ENCODE data around the gene CNIH1. TPM values are rescaled to one million over a fixed set of nuclear protein-coding genes. Genes with fewer than 3 reads are reported as not detected.
"Not testable (repeated sequence)": the region's sequence is repeated elsewhere in the genome, so short reads cannot be mapped to it uniquely, and the experiment has no call there.

Gene CNIH1
- polyA plus RNA-seq, 3 donors, result 124 to 144 (median 140) TPM

DNA sequence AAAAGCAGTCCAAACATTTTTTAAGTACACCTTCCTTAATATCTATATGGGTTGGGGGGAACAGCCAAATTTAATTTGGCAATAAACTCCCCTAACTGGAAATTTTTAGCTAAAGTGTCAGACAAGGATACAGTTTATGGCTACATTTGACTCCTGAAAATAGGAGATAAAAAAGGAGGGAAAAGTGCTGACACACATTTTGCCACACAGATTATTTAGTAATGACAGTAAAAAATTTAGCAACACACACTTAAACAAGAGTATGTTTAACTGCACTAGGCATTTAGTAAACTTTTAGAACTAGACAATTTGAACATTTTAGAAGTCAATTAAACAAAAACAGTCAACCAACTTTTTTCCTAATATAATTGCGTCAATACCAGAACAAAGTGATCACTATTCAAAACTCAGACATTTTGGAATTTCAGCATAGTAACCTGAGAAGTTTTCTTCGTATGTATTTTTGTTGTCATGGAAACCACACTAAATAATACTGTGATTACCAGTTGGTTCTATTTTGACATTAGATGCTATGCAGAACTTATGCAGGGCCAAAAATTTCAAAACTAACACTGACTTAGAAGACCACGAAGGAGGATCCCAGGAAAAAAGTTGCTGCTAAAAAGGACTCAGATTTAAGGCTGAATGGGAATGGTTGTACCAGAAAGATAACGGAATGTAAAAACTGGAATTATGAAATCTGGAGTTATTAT is 34.2 kb upstream of the CNIH1 start:
- DNase-seq (ENCODE audit: extremely low read depth in 1 of 11, low read depth in 9 of 11, low spot score in 4 of 11), result no peak

DNA sequence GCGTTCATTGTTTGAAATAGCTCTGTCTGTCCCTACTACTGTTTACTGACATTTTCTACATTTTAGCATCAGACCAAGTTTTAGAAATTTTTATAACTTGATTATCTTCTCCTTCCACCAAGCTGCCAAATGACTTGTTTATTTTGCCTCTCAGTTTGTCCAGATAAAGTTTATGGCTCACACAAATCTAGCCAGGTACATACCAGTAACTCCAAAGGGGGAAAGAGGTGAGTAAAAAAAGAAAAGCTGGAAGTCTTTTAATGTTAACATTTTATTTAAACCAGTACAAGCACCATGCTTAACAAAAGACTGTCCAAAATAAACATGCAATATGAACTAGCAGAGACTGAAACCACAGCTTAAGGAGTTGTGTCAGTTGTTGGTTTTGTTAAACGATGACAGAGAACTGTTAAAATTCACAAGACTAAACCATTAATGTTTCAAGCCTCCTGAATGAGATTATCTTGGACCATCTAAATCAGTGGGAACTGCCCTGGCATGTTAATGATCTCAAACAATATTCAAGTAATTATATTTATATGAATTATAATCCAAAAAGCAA is 33.1 kb upstream of the CNIH1 start:
- DNase-seq (ENCODE audit: extremely low read depth in 1 of 11, low read depth in 9 of 11, low spot score in 4 of 11), result no peak

DNA sequence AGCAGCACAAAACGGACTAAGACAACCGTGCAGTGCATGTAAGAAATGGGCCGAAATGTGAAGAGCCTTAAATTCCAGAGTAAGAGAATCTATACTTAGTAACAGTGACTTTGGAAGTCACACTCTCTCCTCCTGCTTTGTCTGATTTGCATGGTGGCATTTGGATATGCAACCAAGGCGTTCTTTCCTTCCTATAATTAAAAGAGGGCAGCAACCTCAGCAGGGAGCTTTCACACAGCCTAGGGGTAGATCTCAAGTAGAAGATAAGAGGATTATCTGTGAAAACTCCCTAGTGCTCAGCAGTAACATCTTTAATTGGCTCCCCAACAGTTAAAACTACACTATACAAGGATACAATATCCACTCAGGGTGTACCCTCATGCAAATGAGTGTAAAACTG is 31.1 kb upstream of the CNIH1 start:
- DNase-seq (ENCODE audit: extremely low read depth in 1 of 11, low read depth in 9 of 11, low spot score in 4 of 11), result no peak

DNA sequence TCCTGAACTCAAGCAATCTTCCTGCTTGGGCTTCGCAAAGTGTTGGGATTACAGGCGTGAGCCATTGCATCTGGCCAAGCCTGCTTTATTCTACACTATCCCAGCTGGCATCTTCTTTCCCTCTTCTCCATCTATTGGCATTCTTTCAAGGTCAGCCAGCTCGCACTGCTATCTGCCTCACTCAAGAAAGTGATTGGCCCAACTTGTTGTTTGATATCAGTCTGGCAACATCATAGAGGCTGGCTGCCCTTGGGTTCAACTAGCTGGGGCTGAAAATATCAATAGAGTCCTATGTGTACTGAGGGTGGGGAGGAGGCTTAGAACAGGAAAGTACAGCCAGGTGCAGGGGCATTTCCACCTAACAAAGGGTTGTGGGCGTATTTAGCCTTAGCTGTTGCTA is 30.5 kb upstream of the CNIH1 start:
- DNase-seq (ENCODE audit: extremely low read depth in 1 of 11, low read depth in 9 of 11, low spot score in 4 of 11), result no peak

DNA sequence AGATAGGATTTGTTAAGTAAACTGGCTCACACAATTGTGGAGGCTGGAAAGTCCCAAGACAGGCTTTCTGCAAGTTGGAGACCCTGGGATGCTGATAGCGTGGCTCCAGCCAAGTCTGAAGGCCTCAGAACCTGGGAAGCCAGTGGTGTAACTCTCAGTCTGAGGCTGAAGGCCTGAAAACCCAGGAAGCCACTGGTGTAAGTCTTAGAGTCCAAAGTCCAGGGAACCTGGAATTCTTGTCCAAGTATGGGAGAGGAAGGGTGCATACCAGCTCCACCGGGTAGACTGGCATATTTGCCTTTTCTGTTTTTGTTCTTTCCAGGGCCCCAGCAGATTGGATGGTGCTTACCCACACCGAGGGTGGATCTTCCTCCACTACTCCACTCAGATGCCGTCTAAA is 29.5 kb upstream of the CNIH1 start:
- no peak for DNase-seq (ENCODE audit: extremely low read depth in 1 of 11, low read depth in 9 of 11, low spot score in 4 of 11)

DNA sequence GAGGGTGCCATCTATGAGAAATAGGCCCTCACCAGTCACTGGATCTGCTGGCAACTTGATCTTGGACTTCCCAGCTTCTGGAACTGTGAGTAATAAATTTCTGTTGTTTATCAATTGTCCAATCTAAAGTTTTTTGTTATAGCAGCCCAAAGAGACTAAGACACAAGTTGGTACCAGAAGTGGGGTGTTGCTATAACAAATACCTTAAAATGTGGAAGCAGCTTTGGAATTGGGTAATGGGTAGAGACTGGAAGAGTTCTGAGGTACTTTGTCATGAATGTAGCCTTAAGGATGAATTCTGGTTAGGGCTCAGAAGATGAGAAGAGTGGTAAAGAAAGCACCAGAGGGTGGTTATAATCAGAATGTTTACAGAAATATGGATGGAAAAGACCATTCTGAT is 26.1 kb upstream of the CNIH1 start:
- DNase-seq (ENCODE audit: extremely low read depth in 1 of 11, low read depth in 9 of 11, low spot score in 4 of 11), result no peak

DNA sequence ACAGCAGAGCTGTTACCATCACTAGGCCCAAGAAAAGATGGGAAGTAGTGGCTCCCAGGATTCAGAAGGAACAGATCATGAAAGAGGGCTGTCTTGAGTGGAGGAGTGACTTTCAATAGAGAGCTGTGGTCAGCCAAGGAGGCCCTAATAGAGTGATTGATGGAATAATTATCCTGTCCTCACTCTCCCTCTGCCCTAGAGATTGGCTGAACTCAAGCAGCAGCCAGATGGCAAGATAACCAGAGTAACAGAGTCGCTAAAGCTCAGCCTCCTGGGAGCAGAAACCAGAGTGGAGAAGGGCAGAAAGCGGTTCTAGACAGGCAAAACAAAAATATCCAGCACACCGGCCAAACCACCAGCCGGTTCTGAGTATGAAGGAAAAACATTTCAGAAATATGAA is 24.5 kb upstream of the CNIH1 start:
- DNase-seq (ENCODE audit: extremely low read depth in 1 of 11, low read depth in 9 of 11, low spot score in 4 of 11), result no peak

DNA sequence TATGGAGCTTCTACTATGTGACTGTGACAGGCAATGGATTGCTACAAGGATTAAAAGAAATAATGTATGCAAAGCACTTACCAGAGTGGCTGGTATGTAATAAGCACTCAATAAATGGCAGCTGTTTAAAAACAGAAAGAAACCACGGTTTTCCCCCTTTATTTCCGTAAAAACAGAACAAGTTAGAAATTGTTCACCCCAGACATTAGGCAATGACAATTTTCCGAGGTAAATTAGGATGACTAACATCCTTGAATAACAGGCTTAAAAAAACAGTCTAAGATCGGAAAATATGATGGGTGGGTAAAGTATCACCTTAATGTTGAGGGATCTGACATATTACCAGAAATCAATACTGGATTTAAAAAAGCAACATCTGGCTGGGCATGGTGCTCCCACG is 20.9 kb upstream of the CNIH1 start:
- DNase-seq (ENCODE audit: extremely low read depth in 1 of 11, low read depth in 9 of 11, low spot score in 4 of 11), result no peak

DNA sequence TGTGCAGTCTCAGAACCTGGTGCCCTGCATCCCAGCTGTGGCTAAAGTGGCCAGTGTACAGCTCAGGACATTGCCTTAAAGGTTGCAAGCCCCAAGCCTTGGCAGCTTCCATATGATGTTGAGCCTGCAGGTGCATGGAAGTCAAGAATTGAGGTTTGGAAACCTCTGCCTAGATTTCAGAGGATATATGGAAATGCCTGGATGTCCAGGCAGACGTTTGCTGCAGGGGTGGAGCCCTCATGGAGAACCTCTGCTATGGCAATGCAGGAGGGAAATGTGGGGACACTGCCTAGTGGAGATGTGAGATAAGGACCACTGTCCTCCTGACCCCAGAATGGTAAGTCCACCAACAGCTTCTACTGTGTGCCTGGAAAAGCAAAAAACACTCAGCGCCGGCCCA is 17.9 kb upstream of the CNIH1 start:
- DNase-seq (ENCODE audit: extremely low read depth in 1 of 11, low read depth in 9 of 11, low spot score in 4 of 11), result no peak

DNA sequence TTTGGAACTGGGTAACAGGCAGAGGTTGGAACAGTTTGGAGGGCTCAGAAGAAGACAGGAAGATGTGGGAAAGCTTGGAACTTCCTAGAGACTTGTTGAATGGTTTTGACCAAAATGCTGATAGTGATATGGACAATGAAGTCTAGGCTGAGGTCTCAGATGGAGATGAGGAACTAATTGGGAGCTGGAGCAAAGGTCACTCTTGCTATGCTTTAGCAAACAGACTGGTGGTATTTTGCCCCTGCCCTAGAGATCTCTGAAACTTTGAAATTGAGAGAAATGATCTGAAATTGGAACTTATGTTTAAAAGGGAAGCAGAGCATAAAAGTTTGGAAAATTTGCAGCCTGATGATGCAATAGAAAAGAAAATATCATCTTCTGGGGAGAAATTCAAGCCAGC is 17.4 kb upstream of the CNIH1 start:
- DNase-seq (ENCODE audit: extremely low read depth in 1 of 11, low read depth in 9 of 11, low spot score in 4 of 11), result not testable (repeated sequence)

DNA sequence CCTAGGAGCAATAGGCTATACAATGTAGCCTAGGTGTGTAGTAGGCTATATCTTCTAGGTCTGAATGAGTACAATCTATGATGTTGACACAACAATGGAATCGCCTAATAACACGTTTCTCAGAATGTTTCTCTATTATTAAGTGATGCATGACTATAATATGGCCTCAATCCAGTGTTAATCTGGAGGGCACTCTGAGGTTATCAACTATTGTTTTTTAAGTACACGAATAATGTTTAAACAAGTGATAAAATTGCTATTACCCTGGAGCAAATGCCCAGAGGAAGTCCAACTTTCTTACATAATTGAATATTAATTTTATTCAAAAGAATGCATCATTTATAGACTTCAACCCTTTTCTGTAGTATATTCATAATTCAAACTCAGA is 16.4 kb upstream of the CNIH1 start:
- no peak for DNase-seq (ENCODE audit: extremely low read depth in 1 of 11, low read depth in 9 of 11, low spot score in 4 of 11)

DNA sequence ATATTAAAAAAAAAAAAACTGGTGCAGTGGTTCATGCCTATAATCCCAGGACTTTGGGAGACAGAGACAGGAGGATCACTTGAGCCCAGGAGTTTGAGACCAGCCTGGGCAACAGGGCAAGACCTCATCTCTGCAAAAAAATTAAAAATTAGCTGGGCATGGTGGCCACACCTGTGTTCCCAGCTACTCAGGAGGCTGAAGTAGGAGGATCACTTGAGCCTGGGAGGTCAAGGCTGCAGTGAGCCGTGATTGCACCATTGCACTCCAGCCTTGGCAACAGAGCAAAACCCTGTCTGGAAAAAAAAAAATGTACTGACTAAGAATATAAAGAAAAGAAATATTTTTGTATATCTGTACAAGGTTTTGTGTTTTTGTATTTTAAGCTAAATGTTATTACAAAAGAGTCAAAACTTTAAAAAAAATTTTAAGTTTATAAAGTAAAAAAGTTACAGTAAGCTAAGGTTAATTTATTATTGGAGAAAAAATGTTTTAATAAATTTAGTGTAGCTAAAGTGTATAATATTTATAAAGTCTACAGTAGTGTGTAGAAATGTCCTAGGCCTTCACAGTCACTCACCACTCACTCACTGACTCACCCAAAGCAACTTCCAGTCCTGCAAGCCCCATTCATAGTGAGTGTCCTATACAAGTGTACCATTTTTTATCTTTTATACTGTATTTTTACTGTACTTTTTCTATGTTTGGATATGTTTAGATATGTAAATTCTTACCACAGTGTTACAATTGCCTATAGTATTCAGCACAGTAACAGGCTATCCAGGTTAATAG is 15.8 kb upstream of the CNIH1 start:
- DNase-seq (ENCODE audit: extremely low read depth in 1 of 11, low read depth in 9 of 11, low spot score in 4 of 11), result not testable (repeated sequence)

DNA sequence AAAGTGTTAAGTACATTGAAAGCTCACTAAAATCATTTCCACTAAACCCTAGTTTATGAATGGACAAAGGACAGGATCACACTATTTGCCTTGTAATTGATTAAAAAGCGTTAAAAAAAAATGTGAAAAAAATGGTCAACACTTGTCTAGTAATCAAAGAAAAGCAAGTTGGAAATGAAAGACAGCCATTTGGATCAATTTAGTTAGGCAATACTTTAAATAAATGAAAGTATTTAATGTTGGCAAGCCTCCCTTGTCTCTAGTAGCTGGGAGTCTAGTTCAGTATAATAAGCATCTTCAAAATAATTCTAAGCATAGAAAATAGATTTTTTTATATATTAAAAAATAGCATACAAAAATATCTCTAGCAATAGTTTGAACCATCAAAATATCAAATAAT is 14.2 kb upstream of the CNIH1 start:
- DNase-seq (ENCODE audit: extremely low read depth in 1 of 11, low read depth in 9 of 11, low spot score in 4 of 11), result no peak

DNA sequence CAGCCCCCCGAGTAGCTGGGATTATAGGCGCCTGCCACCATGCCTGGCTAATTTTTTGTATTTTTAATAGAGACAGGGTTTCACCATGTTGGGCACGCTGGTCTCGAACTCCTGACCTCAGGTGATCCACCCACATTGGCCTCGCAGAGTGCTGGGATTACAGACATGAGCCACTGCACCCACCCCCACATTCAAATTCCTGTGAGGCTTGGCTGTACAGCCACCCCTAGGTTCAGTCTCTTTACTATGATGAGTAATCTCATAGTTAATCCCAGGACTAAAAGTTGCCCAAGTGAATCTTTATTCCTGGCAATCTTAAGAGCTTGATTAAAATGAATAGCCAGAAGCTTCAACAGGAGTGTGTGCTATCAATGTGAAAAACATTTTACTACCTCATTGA is 12.8 kb upstream of the CNIH1 start:
- DNase-seq (ENCODE audit: extremely low read depth in 1 of 11, low read depth in 9 of 11, low spot score in 4 of 11), result not testable (repeated sequence)

DNA sequence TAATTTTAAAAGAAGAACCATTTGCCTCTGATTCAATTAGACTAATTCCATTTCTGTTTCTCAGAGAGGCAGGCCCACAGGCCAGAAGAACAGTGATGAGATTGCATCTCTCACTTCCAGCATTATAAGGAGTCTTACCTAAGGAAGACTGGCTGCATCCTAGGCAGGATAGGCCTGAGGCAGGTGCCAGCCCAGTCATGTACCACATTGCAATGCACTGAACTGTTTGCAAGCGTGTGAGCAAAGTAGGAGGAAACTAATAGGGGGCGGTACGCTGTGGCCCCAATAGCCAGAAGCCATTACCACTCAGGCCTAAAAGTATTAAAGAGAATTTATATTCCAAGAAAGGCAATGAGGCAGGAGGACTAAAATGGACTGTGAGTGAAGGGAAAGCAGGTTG is 12.1 kb upstream of the CNIH1 start:
- no peak for DNase-seq (ENCODE audit: extremely low read depth in 1 of 11, low read depth in 9 of 11, low spot score in 4 of 11)

DNA sequence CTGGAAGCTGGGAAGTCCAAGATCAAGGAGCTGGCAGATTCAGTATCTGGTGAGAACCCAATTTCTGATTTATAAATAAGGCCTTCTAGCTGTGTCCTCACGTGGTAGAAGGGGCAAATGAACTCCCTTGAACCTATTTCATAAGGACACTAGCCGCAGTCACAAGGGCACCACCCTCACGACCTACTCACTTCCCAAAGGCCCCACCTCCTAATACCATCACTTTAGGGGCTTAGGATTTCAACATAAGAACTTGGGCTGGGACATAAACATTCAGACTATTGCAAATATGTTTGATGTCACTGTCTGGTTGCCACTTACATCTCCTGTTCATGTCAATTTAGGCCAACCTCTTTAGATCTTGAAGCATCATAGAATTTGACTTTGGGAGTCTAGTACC is 10.8 kb upstream of the CNIH1 start:
- DNase-seq (ENCODE audit: extremely low read depth in 1 of 11, low read depth in 9 of 11, low spot score in 4 of 11), result no peak

DNA sequence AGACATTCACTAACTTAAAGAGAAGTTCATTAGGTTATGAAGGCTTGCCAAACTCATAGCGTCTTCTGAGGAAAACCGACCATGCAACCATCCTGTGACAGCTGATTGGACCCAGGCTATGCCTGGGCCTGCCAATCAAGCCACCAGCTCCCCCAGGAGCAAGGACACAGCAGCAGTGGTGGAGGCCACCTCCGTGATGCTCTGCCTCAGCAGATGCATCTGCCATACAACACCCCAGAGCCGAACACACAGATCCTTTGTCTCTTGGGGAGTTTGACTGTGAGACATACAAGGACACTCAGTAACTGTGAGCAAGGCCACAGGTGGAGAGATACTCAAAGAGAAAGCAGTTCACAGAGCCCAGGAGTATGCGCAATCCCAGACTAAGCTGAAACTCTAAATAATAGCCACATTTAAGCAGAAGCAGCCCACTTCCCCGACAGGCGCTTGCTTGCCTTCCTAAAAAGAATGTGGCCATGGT is 10.0 kb upstream of the CNIH1 start:
- DNase-seq (ENCODE audit: extremely low read depth in 1 of 11, low read depth in 9 of 11, low spot score in 4 of 11), result no peak

DNA sequence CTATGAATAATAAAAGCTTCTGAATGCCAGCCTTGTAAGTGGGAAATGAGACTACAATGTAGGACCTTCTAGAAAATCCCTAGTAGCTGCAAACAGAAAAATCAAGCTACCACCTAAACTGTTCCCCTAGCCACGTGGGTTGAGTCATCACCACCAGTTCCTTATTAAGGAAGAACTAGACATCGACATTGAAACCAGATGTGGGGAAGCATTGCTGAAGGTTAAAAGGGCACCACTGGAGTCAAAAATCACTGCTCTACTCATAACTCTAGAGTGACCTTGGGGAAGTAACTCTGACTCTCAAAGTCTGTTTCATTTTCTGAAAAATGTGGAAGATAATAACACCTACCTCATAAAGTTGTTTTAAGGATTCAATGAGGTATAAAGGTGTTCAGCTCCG is 9.4 kb upstream of the CNIH1 start:
- no peak for DNase-seq (ENCODE audit: extremely low read depth in 1 of 11, low read depth in 9 of 11, low spot score in 4 of 11)

DNA sequence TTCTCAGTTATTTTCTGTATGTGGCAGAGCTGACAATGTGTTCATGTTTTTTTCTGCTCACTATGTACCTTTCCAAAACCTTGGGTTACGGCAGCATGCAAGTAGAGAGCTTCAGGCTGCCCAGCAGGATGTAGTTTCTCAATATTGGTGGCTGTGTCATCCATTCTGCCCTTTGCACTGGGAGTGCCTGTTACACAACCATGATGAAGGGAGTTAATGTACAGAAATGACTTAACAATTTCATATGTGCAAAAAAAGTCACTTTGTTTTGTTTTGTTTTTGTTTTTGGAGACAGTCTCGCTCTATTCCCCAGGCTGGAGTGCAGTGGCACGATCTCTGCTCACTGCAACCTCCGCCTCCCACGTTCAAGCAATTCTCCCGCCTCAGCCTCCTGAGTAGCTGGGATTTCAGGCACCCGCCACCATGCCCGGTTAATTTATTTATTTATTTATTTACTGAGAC is 6.1 kb upstream of the CNIH1 start:
- DNase-seq (ENCODE audit: extremely low read depth in 1 of 11, low read depth in 9 of 11, low spot score in 4 of 11), result no peak

DNA sequence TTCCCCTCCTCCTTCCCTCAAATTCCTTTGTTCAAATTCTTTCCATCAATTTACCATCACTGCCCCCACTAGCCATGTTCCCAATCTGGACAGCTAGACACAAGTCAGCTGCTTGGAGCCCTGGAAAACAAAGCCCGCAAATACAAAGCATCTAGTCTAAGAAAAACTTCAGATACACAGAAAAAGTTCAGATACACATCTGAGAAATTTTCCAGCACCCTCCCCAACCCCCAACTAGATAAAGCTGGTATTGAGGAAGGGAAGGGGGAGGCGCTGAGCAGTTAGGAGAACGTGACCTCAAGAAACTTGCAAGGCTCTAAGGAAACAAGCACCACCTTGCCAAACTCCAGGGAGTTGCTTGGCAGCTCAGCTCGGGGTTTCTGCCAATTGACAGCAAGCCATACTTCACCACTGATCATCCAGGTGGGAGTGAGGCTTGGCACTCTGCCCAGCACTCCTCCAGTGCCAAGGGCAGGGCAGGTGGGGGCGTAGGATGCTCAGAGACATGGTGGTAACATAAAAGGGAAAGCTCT is 5.1 kb upstream of the CNIH1 start:
- DNase-seq (ENCODE audit: extremely low read depth in 1 of 11, low read depth in 9 of 11, low spot score in 4 of 11), result peak in 7 of 11 donors; percentile 54 to 79 (median 72)
